HuH-7 (cell line): ENCODE measurements around the gene FAM76A.
A peak's percentile ranks its signal among the peaks of the same experiment; 100 is the strongest.
"Not testable (repeated sequence)": the region's sequence is repeated elsewhere in the genome, so short reads cannot be mapped to it uniquely, and the experiment has no call there.

Experiments used
- DNase-seq: peaks from one replicate; pipeline ENCODE4 v3.0.0; 2011; ENCODE audit warnings: low spot score

Gene FAM76A

GRCh38 chr1:27724961-27725373 is 794 bp upstream of the FAM76A start:
- no peak for DNase-seq

GRCh38 chr1:27726173-27727044 is 648 bp downstream of the FAM76A start:
- peak; percentile 44 for DNase-seq

- no peak for DNase-seq
Observed at GRCh38 chr1:27727126-27727525, 1.4 kb downstream of the FAM76A start.

GRCh38 chr1:27736252-27736651 is 10.5 kb downstream of the FAM76A start:
- DNase-seq, result no peak

GRCh38 chr1:27741121-27741520 is 15.4 kb downstream of the FAM76A start:
- DNase-seq, result no peak

- no peak for DNase-seq
Observed at GRCh38 chr1:27744556-27744955, 18.8 kb downstream of the FAM76A start.

GRCh38 chr1:27745466-27745865 is 19.7 kb downstream of the FAM76A start:
- no peak for DNase-seq

GRCh38 chr1:27752360-27752759 is 26.6 kb downstream of the FAM76A start:
- no peak for DNase-seq

- no peak for DNase-seq
Observed at GRCh38 chr1:27755286-27755685, 29.5 kb downstream of the FAM76A start.

- DNase-seq, result no peak
Observed at GRCh38 chr1:27755865-27756264, 30.1 kb downstream of the FAM76A start.

GRCh38 chr1:27759236-27759635 is 33.5 kb downstream of the FAM76A start:
- DNase-seq, result no peak

GRCh38 chr1:27760426-27760825 is 34.7 kb downstream of the FAM76A start:
- peak; percentile 15 for DNase-seq

GRCh38 chr1:27762033-27762432 is 36.3 kb downstream of the FAM76A start:
- DNase-seq, result no peak

GRCh38 chr1:27763358-27763757 is 37.6 kb downstream of the FAM76A start:
- DNase-seq, result no peak

- no peak for DNase-seq
Observed at GRCh38 chr1:27770293-27770830, 44.6 kb downstream of the FAM76A start.

GRCh38 chr1:27772036-27772931 is 46.5 kb downstream of the FAM76A start:
- DNase-seq, result no peak

GRCh38 chr1:27772932-27773825 is 47.4 kb downstream of the FAM76A start, which contains the start of gene STX12:
STX12 (plus strand) TSS chr1:27773219; CDS start chr1:27773308, 89 bp downstream.
- peak; percentile 93 for DNase-seq

- DNase-seq, result no peak
Observed at GRCh38 chr1:27773826-27774445, 48.2 kb downstream of the FAM76A start.

GRCh38 chr1:27774654-27775053 is 48.9 kb downstream of the FAM76A start:
- DNase-seq, result no peak

- DNase-seq, result not testable (repeated sequence)
Observed at GRCh38 chr1:27775336-27775735, 49.6 kb downstream of the FAM76A start.

- DNase-seq, result not testable (repeated sequence)
Observed at GRCh38 chr1:27776276-27776675, 50.5 kb downstream of the FAM76A start.
